Thyroid gland (tissue), 4 donors: Measurements from ENCODE around the gene CPXM2.

Experiments
- CTCF ChIP-seq, 6 experiments: fragments of 200-600 bp in 3 of 6; fragments of 450-650 bp in 3 of 6; sonication (generic) in 3 of 6; IDR thresholded peaks; one replicate each; pipeline ENCODE4 v1.5.1; 2016 to 2019; ENCODE audit warnings: antibody characterized with exemption in 6 of 6, mild to moderate bottlenecking in 2 of 6, inconsistent platforms in 1 of 6, moderate library complexity in 1 of 6
- POLR2A ChIP-seq, 2 donors: fragments of 450-650 bp; IDR thresholded peaks; one replicate each; pipeline ENCODE4 v1.6.1; 2017; ENCODE audit warnings: antibody characterized with exemption in 2 of 2, mild to moderate bottlenecking in 2 of 2, moderate library complexity in 1 of 2

GRCh38 chr10:123916775-123917174 is 25.2 kb upstream of the CPXM2 start:
- no peak for TF ChIP-seq CTCF (IDR thresholded peaks at IDR 0.05)
- no peak for TF ChIP-seq POLR2A (IDR thresholded peaks at IDR 0.05)
